ENCODE measurements around the gene FBXL7.

The FBXL7 gene

DNA sequence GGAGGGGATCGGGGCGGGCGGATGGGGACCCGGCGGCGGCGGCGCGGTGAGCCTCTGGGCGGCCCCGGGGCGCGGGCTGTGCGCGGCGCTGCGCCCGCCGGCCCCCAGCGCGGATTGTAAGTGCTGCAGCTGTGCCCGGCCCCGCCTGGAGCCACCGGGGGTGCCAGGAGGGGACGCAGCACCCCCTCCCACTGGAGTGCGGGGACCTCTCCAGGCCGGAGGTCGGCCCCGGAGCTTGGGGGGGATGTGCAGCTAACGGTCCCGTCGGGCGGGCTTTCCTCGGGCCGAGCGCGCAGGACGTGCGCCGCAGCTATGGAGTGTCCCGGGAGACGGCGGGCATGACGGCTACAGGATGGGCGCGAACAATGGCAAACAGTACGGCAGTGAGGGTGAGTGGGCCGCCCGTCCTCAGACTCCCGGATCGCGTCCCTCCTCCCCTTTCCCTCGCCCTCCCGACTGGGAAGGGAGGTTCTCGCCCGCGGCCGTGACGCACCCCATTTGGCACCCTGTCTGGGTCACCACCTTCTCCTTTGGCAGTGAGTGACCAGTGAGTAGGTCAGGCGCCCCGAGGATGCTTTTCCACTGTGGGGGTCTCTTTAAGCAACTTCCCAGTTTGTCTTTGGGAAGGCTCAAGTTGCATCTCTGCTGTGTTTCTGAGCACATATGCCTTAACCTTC is 483 bp downstream of the FBXL7 start:
- Histone ChIP-seq H4K20me1 (ENCODE audit: control insufficient read depth, insufficient read depth, low read depth, low read length) (no peaks in the 10 kb centered on the region), H3K36me3 (ENCODE audit: control insufficient read depth, low read length) (no peaks in the 10 kb centered on the region), H3K9me3 (ENCODE audit: control insufficient read depth, insufficient read depth, low read length) (no peaks in the 10 kb centered on the region), H3K79me2 (ENCODE audit: control insufficient read depth, low read length) (no peaks in the 10 kb centered on the region), H3K4me1 (ENCODE audit: control insufficient read depth, low read length) (no peaks in the 10 kb centered on the region), H3K27ac (ENCODE audit: low read depth, low read length) (no peak overlapping the region), H3K4me2 (ENCODE audit: low read length) (no peak overlapping the region), H3K27me3 (ENCODE audit: control insufficient read depth, low read length) (no peaks in the 10 kb centered on the region), H3F3A (ENCODE audit: control insufficient read depth, insufficient read depth) (no peaks in the 10 kb centered on the region), H3K9me2 (replicated peaks; ENCODE audit: control insufficient read depth, low read length) (no peaks in the 10 kb centered on the region), H3K4me3 (ENCODE audit: low read length) (no peak overlapping the region)
- no peak for TF ChIP-seq EZH2phosphoT487 (IDR thresholded peaks at IDR 0.05; ENCODE audit: borderline replicate concordance, low read length)
- TF ChIP-seq CTCF (IDR thresholded peaks at IDR 0.05; ENCODE audit: low read depth, low read length, poor library complexity, severe bottlenecking) = no peak

DNA sequence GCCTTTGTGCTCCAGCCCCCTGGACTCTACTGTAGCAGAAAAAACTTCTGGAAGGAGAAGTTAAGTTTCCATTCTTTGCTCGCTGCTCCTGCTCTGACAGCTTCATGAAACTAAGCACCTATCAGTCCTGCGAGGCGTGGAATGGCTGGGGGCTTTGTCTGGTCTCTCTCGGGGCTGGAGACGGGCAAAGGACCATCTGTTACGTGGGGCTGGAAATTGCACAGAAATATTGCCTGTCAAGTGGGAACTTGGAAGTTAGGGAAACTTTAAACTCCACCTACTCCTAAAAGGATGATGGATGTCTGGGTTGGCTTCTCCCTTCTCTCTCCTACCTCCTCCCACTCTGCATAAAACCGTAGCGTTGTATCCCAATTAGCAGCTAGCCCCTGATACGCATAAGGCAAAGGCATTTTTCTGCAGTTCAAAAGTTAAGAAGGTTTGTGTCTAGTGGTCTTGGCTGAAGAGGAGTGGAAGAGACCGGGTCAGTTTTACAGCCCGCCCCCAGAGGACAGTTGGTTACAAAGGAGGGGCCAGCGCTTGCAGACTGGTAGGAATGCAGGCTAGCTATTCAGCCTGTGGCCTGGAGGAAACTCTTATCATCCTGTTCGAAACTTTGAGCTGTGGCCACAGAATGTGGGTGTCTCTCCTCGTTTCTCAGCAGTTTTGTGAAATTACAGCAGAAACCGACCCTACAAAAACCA is 1.3 kb downstream of the FBXL7 start:
- no peaks in the 10 kb centered on the region for H4K20me1 ChIP-seq (ENCODE audit: control insufficient read depth, insufficient read depth, low read depth, low read length)
- H3K36me3 ChIP-seq (ENCODE audit: control insufficient read depth, low read length) = no peaks in the 10 kb centered on the region
- H3K4me3 ChIP-seq (ENCODE audit: low read length) = no peak overlapping the region
- no peaks in the 10 kb centered on the region for H3K9me3 ChIP-seq (ENCODE audit: control insufficient read depth, insufficient read depth, low read length)
- no peaks in the 10 kb centered on the region for H3F3A ChIP-seq (ENCODE audit: control insufficient read depth, insufficient read depth)
- no peaks in the 10 kb centered on the region for H3K79me2 ChIP-seq (ENCODE audit: control insufficient read depth, low read length)
- H3K27ac ChIP-seq (ENCODE audit: low read depth, low read length) = no peak overlapping the region
- no peaks in the 10 kb centered on the region for H3K9me2 ChIP-seq (replicated peaks; ENCODE audit: control insufficient read depth, low read length)
- no peaks in the 10 kb centered on the region for H3K27me3 ChIP-seq (ENCODE audit: control insufficient read depth, low read length)
- H3K4me1 ChIP-seq (ENCODE audit: control insufficient read depth, low read length) = no peaks in the 10 kb centered on the region
- no peak for TF ChIP-seq EZH2phosphoT487 (IDR thresholded peaks at IDR 0.05; ENCODE audit: borderline replicate concordance, low read length)
- TF ChIP-seq CTCF (IDR thresholded peaks at IDR 0.05; ENCODE audit: low read depth, low read length, poor library complexity, severe bottlenecking) = no peak
- H3K4me2 ChIP-seq (ENCODE audit: low read length) = no peak overlapping the region

DNA sequence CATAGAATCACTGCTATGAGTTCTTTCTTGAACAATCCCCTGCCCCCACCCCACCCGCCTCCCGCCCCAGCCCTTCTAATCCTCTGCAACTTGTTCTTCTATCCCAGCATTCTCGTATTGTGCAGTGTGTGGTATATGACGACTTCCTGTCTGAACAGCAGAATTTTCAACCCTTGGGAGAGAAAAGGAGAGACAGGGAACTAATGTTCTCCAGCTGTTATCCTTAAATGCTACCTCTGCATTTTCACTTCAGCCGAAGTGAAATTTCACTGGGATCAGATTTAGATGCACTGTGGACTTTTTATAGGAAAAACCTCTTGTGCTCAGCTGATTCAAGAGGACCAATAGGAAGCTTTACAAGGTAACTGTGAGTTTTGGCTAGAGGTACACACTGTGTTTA is 2.2 kb downstream of the FBXL7 start:
- Histone ChIP-seq H3K27ac (ENCODE audit: low read depth, low read length) (no peak overlapping the region), H3K27me3 (ENCODE audit: control insufficient read depth, low read length) (no peaks in the 10 kb centered on the region), H4K20me1 (ENCODE audit: control insufficient read depth, insufficient read depth, low read depth, low read length) (no peaks in the 10 kb centered on the region), H3K4me1 (ENCODE audit: control insufficient read depth, low read length) (no peaks in the 10 kb centered on the region), H3F3A (ENCODE audit: control insufficient read depth, insufficient read depth) (no peaks in the 10 kb centered on the region), H3K36me3 (ENCODE audit: control insufficient read depth, low read length) (no peaks in the 10 kb centered on the region), H3K4me3 (ENCODE audit: low read length) (no peak overlapping the region), H3K4me2 (ENCODE audit: low read length) (no peak overlapping the region), H3K9me3 (ENCODE audit: control insufficient read depth, insufficient read depth, low read length) (no peaks in the 10 kb centered on the region), H3K9me2 (replicated peaks; ENCODE audit: control insufficient read depth, low read length) (no peaks in the 10 kb centered on the region), H3K79me2 (ENCODE audit: control insufficient read depth, low read length) (no peaks in the 10 kb centered on the region)
- TF ChIP-seq EZH2phosphoT487 (IDR thresholded peaks at IDR 0.05; ENCODE audit: borderline replicate concordance, low read length) (no peak), CTCF (IDR thresholded peaks at IDR 0.05; ENCODE audit: low read depth, low read length, poor library complexity, severe bottlenecking) (no peak)
